H1 (cell line): ENCODE measurements around the gene PPP1R27. TPM values are rescaled to one million over a fixed set of nuclear protein-coding genes. Genes with fewer than 3 reads are reported as not detected.

Experiments used
- CTCF ChIA-PET: fragments of 300-600 bp; sonication (Branson Sonifier 250); formaldehyde crosslinking; loops from one replicate; lab custom pipeline; 2021; ENCODE audit not compliant: partially characterized antibody; lab: Charles Lee
- POLR2A ChIA-PET: fragments of 300-600 bp; sonication (Branson Sonifier 250); formaldehyde crosslinking; loops from one replicate; lab custom pipeline; 2021; ENCODE audit warnings: inconsistent platforms; ENCODE audit not compliant: partially characterized antibody; lab: Charles Lee
- DNase-seq, 2 experiments: peaks; one replicate each; pipeline versions ENCODE4 v3.0.0 to v3.0.0-alpha.2; 2010 to 2022; ENCODE audit warnings: low spot score in 2 of 2, low read depth in 1 of 2, mixed read lengths in 1 of 2
- FAIRE-seq: peaks from 2 replicates; lab custom pipeline; 2011; peaks lifted over from hg19 to GRCh38; lab: Jason Lieb, UNC
- H2AFZ ChIP-seq: 2 replicates; pipeline ENCODE4 v1.8.1; 2012; ENCODE audit warnings: low read length, inconsistent platforms
- H2AK5ac ChIP-seq: 2 replicates; pipeline ENCODE4 v1.6.1; 2013; ENCODE audit warnings: low read depth, low read length
- H2BK120ac ChIP-seq: replicated peaks from 2 replicates; pipeline ENCODE3; 2013; ENCODE audit warnings: low read depth, low read length, inconsistent platforms
- H2BK12ac ChIP-seq: 2 replicates; pipeline ENCODE4 v1.6.1; 2013; ENCODE audit warnings: low read depth, low read length
- H2BK15ac ChIP-seq: 2 replicates; pipeline ENCODE4 v1.6.1; 2013; ENCODE audit warnings: low read length
- H2BK20ac ChIP-seq: 2 replicates; pipeline ENCODE4 v1.6.1; 2013; ENCODE audit warnings: low read length
- H2BK5ac ChIP-seq: 2 replicates; pipeline ENCODE4 v1.6.1; 2013; ENCODE audit warnings: low read depth, low read length
- H3K14ac ChIP-seq: 2 replicates; pipeline ENCODE4 v1.6.1; 2013; ENCODE audit warnings: inconsistent platforms; ENCODE audit not compliant: insufficient read length
- H3K18ac ChIP-seq: 2 replicates; pipeline ENCODE4 v1.6.1; 2013; ENCODE audit warnings: low read length; ENCODE audit errors: extremely low read depth
- H3K23ac ChIP-seq: 2 replicates; pipeline ENCODE4 v1.6.1; 2013; ENCODE audit warnings: inconsistent platforms; ENCODE audit not compliant: insufficient read length
- H3K23me2 ChIP-seq: 2 replicates; pipeline ENCODE4 v1.6.1; 2013; ENCODE audit warnings: low read depth, low read length
- H3K27ac ChIP-seq: 2 replicates; pipeline ENCODE4 v1.6.1; 2011; ENCODE audit warnings: low read depth, low read length, inconsistent platforms
- H3K27me3 ChIP-seq, 4 experiments: replicated peaks in 1 of 4; 1 replicate in 1 of 4; 2 replicates in 3 of 4; pipeline versions ENCODE4 v1.6.1 to v1.8.1; 2011 to 2013; ENCODE audit warnings: low read length in 3 of 4, mild to moderate bottlenecking in 3 of 4, inconsistent platforms in 2 of 4, mixed read lengths in 2 of 4, moderate library complexity in 1 of 4; ENCODE audit not compliant: control insufficient read depth in 3 of 4, insufficient read depth in 3 of 4; ENCODE audit errors: extremely low read depth in 1 of 4
- H3K36me3 ChIP-seq, 4 experiments: 2 replicates each; pipeline versions ENCODE4 v1.6.1 to v1.8.1; 2011 to 2013; ENCODE audit warnings: mild to moderate bottlenecking in 4 of 4, low read length in 3 of 4, moderate library complexity in 2 of 4, control low read depth in 1 of 4, inconsistent platforms in 1 of 4; ENCODE audit not compliant: insufficient read depth in 4 of 4, control insufficient read depth in 2 of 4
- H3K4ac ChIP-seq: replicated peaks from 2 replicates; pipeline ENCODE3; 2013; ENCODE audit warnings: low read length, low read depth, mixed read lengths, inconsistent platforms; ENCODE audit not compliant: insufficient read length
- H3K4me1 ChIP-seq, 4 experiments: replicated peaks in 1 of 4; 1 replicate in 1 of 4; 2 replicates in 3 of 4; pipeline versions ENCODE4 v1.6.1 to v1.8.1; 2011 to 2013; ENCODE audit warnings: low read length in 3 of 4, inconsistent platforms in 2 of 4, mixed read lengths in 1 of 4; ENCODE audit not compliant: insufficient read depth in 4 of 4, control insufficient read depth in 3 of 4
- H3K4me2 ChIP-seq, 2 experiments: 2 replicates each; pipeline versions ENCODE4 v1.6.1 to v1.8.1; 2011 to 2013; ENCODE audit warnings: low read depth in 2 of 2, low read length in 2 of 2, control low read depth in 1 of 2, inconsistent platforms in 1 of 2, mild to moderate bottlenecking in 1 of 2; ENCODE audit not compliant: insufficient read depth in 1 of 2
- H3K4me3 ChIP-seq, 4 experiments: fragments of 200-600, 300-600 bp in 1 of 4; sonication (generic), shearing (Covaris generic), sonication (Bioruptor Twin) in 1 of 4; 2 replicates each; pipeline versions ENCODE4 v1.5.1 to v1.8.1; 2011 to 2016; ENCODE audit warnings: low read length in 4 of 4, low read depth in 3 of 4, control low read depth in 2 of 4, inconsistent platforms in 2 of 4, mild to moderate bottlenecking in 2 of 4, mixed read lengths in 1 of 4, moderate library complexity in 1 of 4; ENCODE audit not compliant: insufficient read depth in 2 of 4; ENCODE audit errors: extremely low read depth in 1 of 4
- H3K56ac ChIP-seq: replicated peaks from 2 replicates; pipeline ENCODE3; 2013; ENCODE audit warnings: low read depth, mild to moderate bottlenecking, mixed read lengths, low read length, inconsistent platforms; ENCODE audit not compliant: insufficient read length
- H3K79me1 ChIP-seq: 2 replicates; pipeline ENCODE4 v1.6.1; 2013; ENCODE audit warnings: low read depth, low read length, control low read depth
- H3K79me2 ChIP-seq, 2 experiments: 2 replicates each; pipeline versions ENCODE4 v1.6.1 to v1.8.1; 2012 to 2013; ENCODE audit warnings: low read length in 2 of 2, mild to moderate bottlenecking in 2 of 2, inconsistent platforms in 1 of 2; ENCODE audit not compliant: insufficient read depth in 2 of 2, control insufficient read depth in 1 of 2
- H3K9ac ChIP-seq, 4 experiments: replicated peaks in 1 of 4; 1 replicate in 1 of 4; 2 replicates in 3 of 4; pipeline versions ENCODE4 v1.6.1 to v1.8.1; 2011 to 2013; ENCODE audit warnings: low read depth in 3 of 4, low read length in 3 of 4, control low read depth in 2 of 4, mild to moderate bottlenecking in 2 of 4, moderate library complexity in 2 of 4, inconsistent platforms in 1 of 4; ENCODE audit errors: extremely low read depth in 1 of 4
- H3K9me3 ChIP-seq, 2 experiments: 2 replicates each; pipeline versions ENCODE4 v1.6.1 to v1.8.1; 2012 to 2013; ENCODE audit warnings: mild to moderate bottlenecking in 2 of 2, moderate library complexity in 2 of 2, control low read depth in 1 of 2, inconsistent platforms in 1 of 2, low read depth in 1 of 2, low read length in 1 of 2, mixed read lengths in 1 of 2; ENCODE audit not compliant: insufficient read depth in 2 of 2
- H4K20me1 ChIP-seq, 2 experiments: replicated peaks in 1 of 2; 2 replicates each; pipeline versions ENCODE3 to v1.8.1; 2011 to 2013; ENCODE audit warnings: inconsistent platforms in 2 of 2, low read length in 2 of 2, mild to moderate bottlenecking in 1 of 2; ENCODE audit not compliant: insufficient read depth in 2 of 2, control insufficient read depth in 1 of 2
- H4K5ac ChIP-seq: 2 replicates; pipeline ENCODE4 v1.6.1; 2013; ENCODE audit warnings: low read length, low read depth, mixed read lengths, inconsistent platforms; ENCODE audit not compliant: insufficient read length
- H4K8ac ChIP-seq: 2 replicates; pipeline ENCODE4 v1.8.0; 2013; ENCODE audit warnings: mild to moderate bottlenecking, moderate library complexity, low read length, inconsistent platforms; ENCODE audit not compliant: insufficient read depth; ENCODE audit errors: extremely low read depth
- H4K91ac ChIP-seq: replicated peaks from 2 replicates; pipeline ENCODE3; 2013; ENCODE audit warnings: low read length, mixed read lengths, inconsistent platforms; ENCODE audit not compliant: insufficient read length
- EP300 ChIP-seq, 2 experiments: IDR thresholded peaks; 1 replicate in 1 of 2; 2 replicates in 1 of 2; pipeline ENCODE4 v1.6.1; 2011 to 2012; ENCODE audit warnings: low read depth in 2 of 2, low read length in 2 of 2, mild to moderate bottlenecking in 2 of 2, borderline replicate concordance in 1 of 2, inconsistent platforms in 1 of 2, moderate library complexity in 1 of 2
- HDAC6 ChIP-seq: IDR thresholded peaks from one replicate; pipeline ENCODE4 v1.7.1; 2012; ENCODE audit warnings: low read depth, mild to moderate bottlenecking, inconsistent platforms, low read length, moderate library complexity
- POLR2AphosphoS5 ChIP-seq: IDR thresholded peaks from 2 replicates; pipeline ENCODE4 v1.6.1; 2011; ENCODE audit warnings: low read depth, low read length
- RBBP5 ChIP-seq: IDR thresholded peaks from 2 replicates; pipeline ENCODE4 v1.7.1; 2012; ENCODE audit warnings: low read depth, mild to moderate bottlenecking, inconsistent platforms, low read length, moderate library complexity, borderline replicate concordance
- WGBS, 2 experiments: shearing (Covaris generic) in 1 of 2; methylation state at CpG; one replicate each; pipeline versions ENCODE4 v1.1.6 to v1.1.7; 2013 to 2015; ENCODE audit warnings: low lambda C conversion rate in 2 of 2, mixed read lengths in 2 of 2, inconsistent platforms in 1 of 2, low coverage in 1 of 2, missing lambda C conversion rate in 1 of 2; ENCODE audit not compliant: insufficient replicate concordance in 2 of 2, insufficient coverage in 1 of 2, insufficient read length in 1 of 2; ENCODE audit errors: extremely low coverage in 1 of 2, missing lambda C conversion rate in 1 of 2; 5-methylcytosine and 5-hydroxymethylcytosine counted together
- polyA plus RNA-seq, 7 experiments: library from polyadenylated mRNA; depleted of rRNA in 3 of 7; stranded (reverse) in 5 of 7; unstranded in 2 of 7; fragments of >200 nt in 5 of 7; fragments of 200-250 nt in 2 of 7; gene quantifications; 1 replicate in 5 of 7; 2 replicates in 1 of 7; 4 replicates in 1 of 7; pipeline versions ENCODE4 v1.2.1 to v1.2.3, GENCODE V29; 2011 to 2013; ENCODE audit warnings: missing spikeins in 2 of 7, mixed read lengths in 2 of 7
- total RNA-seq: library from RNA; stranded (reverse); fragmentation: NEBNext Ultra II Directional; extraction: Animal tissue kit (Norgen Biotek cat#: 25700); gene quantifications from 2 replicates; pipeline ENCODE4 v1.2.1, GENCODE V29; 2021

The PPP1R27 gene
- total and polyA plus RNA-seq, 2 of the 8 experiments (the other 6 are each of a cell fraction or from before 2014, with no cell fraction given): 0.27 TPM; not detected in 1

GRCh38 chr17:81842378-81842724, 7.5 kb upstream of the PPP1R27 start:
- Histone ChIP-seq H3K23me2 (no peaks in the 10 kb centered on the region), H2BK12ac (no peak overlapping the region), H3K18ac (no peak overlapping the region), H4K5ac (no peak overlapping the region), H3K4ac (no peak overlapping the region), H3K4me1 (peaks cover 0 to 3% (median 0%) of the 10 kb centered on the region in 4 experiments; a peak in 2 of 7 replicates), H3K23ac (no peak overlapping the region), H3K27me3 (no peaks in the 10 kb centered on the region; a peak in 2 of 7 replicates), H4K8ac (no peak overlapping the region), H3K56ac (no peak overlapping the region), H3K79me1 (no peaks in the 10 kb centered on the region), H4K91ac (no peak overlapping the region), H2BK15ac (no peak overlapping the region), H2BK20ac (no peak overlapping the region), H3K9me3 (no peaks in the 10 kb centered on the region), H4K20me1 (peaks cover 2 to 12% of the 10 kb centered on the region in 2 experiments), H3K36me3 (peaks cover 12 to 42% (median 34%) of the 10 kb centered on the region in 4 experiments), H3K27ac (no peak overlapping the region), H3K9ac (no peak overlapping the region), H2AFZ (no peak overlapping the region), H3K4me2 (no peak overlapping the region), H3K14ac (no peak overlapping the region), H3K79me2 (no peaks in the 10 kb centered on the region), H2BK5ac (no peak overlapping the region), H3K4me3 (no peak overlapping the region), H2BK120ac (no peak overlapping the region), H2AK5ac (no peak overlapping the region)
- FAIRE-seq: no peak
- no peak for DNase-seq
- CTCF ChIA-PET: interaction anchor here (1.3 to 1.6 kb wide), 3 partner anchors 9 to 118 kb away, joined by 3 read pairs; partner anchors contain the start of gene ARHGDIA
- 99% methylated on average over 10 of the region's 11 CpGs; no CpG with 5 or more reads in 1 of the 2 experiments for WGBS, 2 experiments
- POLR2A ChIA-PET: interaction anchor here (1.1 to 5.7 kb wide), 9 partner anchors 8 to 139 kb away, joined by 4 to 37 read pairs (median 6); partner anchors contain the start of genes MCRIP1, MRPL12, P4HB and PPP1R27
- no peak for TF ChIP-seq POLR2AphosphoS5
- TF ChIP-seq EP300 (IDR thresholded peaks at IDR 0.05; ENCODE audit: borderline replicate concordance in 1 of 2, low read depth in 2 of 2, low read length in 2 of 2): no peak
- TF ChIP-seq RBBP5: no peak
- TF ChIP-seq HDAC6: no peak
